Stimulated activated CD8-positive, alpha-beta memory T cell treated with anti-CD3 and anti-CD28 coated beads, Interleukin-15, amount 100 ng/mL, for 48 hours (primary cell): ENCODE data around the gene SWSAP1.

ENCODE experiments used
- DNase-seq, 2 donors: peaks; one replicate each; pipeline ENCODE4 v3.0.0-alpha.2; 2020; ENCODE audit warnings: low read depth in 2 of 2

Gene SWSAP1

DNA sequence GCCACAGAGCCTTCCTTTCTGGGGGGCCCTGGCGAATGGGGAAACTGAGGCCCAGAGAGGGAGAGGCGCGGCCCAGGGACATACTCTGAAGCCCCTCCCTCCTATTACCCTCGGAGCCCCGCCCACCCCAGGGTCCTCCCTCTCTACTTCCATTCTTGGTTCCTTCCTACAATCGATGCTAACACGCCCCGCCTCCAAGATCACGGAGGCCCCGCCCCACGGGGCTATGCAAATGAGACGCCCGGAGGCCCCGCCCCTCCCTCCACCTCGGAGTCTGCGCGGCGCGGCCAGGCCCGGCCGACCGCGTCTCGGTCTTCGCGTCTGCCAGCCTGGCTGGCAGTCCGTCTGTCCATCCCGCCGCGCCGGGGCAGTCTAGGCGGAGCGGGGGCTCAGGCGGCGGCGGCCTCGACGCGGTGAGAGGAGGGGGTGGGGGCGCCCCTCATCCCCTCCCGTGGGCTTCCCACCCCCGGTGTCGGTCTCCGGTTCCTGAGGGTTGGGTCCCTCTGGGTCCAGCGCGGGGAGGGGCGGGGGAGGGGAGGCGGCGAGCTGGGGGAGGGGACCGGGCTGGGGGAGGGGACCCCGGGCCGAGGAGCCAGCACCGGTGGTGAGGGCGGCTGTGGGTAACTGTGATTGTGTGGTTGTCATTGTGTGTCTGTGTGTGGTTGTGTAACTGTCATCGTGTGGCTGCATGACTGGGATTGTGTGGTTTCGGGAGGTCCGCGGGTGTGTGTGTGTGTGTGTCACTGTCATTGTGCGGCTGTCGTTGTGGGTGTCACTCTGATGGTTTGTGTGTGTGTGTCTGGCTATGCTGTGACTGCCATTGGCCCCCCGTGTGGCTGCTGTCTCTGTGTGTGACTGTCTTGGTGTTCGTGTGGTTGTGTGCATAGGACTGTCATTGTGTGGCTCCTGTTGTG lies 19.0 kb upstream of the SWSAP1 start, which contains the start of gene PLPPR2:
PLPPR2 (plus strand) TSS at position 273 of the 914 bp plus-strand sequence. CDS start 2,242 bp downstream, outside the sequence.
- peak; percentile 65 to 77 for DNase-seq

DNA sequence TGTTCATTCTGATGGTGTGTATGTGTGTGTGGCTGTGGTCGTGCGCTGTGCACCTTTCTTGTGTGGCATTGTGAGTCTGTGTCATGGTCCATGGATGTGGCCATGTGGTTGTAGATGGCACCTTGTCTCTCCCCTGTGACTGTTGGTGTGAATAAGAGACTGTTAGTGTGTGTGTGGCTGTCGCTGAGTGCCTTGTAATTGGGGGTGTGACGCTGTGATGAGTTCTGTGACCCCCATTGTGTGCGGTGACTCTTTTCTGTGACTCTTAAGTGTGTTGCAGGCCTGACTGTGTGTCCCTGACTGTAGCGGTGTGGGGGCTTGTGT lies 18.4 kb upstream of the SWSAP1 start:
- DNase-seq, result no peak

DNA sequence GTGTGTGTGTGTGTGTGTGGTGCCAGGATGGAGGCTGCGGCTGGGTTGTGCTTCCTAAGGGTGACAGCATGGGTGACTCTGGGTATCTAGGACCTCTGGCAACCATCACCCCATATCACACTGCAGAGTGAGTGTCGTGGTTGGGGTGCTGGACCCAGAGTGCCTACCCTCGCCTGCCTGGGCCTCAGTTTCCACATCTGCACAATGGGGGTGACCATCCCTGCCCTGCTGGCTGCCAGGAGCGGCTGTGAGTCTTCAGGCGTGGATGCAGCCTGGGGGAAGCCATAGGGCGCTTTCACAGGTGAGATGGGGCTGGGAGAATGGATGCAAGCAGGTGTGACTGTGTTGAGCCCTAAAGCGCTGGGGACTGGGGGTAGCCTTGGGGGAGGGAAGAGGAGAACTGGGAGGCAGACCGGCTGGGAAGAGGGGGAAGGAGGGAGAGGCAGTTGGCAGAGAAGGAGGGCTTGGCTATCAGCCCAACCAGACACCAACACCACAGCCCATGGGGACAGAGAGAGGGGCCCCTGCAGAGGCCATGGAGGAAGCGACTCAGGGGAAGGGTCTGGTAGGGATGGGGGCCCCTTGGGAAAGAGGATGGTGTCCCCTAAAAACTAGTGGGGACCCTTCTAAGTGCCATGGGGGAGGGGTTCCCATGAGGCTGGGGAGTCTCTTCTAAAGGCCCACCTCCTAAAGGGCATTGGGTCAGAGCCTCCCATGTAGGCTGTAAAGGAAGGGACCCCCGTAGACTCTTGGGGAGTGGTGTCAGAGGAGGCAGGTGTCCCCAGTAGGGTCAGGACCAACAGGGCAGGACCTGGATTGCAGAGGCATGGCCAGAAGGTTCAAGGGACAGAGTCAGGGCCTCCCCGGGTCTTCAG lies 17.6 kb upstream of the SWSAP1 start:
- DNase-seq, result no peak

DNA sequence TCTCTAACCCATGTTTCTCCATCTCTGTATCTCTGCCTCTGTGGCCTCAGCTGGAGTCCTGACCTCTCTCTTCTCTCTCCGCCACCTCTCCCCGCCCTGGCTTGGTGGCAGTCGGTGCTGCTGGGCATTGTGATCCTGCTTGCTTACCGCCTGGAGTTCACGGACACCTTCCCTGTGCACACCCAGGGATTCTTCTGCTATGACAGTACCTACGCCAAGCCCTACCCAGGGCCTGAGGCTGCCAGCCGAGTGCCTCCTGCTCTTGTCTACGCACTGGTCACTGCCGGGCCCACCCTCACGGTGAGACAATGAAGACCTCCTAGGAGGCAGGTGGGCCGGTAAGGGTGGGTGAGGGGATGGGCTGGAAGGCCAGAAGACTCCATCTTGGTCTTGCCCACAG lies 15.0 kb upstream of the SWSAP1 start:
- no peak for DNase-seq

DNA sequence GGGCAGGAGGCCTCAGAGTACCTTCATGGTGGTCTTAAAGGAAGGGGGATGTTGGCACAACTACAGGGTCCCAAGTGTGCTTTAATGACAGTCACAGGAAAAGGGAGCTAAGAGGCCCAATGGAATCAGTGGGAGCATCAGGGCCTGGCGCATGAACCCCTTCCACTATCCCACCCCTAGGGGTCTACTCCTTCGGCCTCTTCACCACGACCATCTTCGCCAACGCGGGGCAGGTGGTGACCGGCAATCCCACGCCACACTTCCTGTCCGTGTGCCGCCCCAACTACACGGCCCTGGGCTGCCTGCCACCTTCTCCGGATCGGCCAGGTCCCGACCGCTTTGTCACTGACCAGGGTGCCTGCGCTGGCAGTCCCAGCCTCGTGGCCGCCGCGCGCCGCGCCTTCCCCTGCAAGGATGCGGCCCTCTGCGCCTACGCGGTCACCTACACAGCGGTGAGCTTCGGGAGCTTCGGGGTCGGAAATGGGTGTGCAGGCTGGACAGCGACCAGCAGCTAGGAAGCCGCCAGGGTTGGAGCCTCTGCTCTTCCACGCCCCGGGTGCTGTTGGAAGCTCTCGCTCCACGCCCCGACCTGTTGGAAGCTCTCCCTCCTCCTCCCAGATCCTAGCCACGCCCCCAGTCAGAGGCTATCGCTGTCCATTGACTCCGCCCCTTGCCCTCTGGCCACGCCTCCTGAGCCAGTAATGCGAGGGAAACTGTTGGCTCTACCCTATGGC lies 13.3 kb upstream of the SWSAP1 start:
- DNase-seq, result no peak

DNA sequence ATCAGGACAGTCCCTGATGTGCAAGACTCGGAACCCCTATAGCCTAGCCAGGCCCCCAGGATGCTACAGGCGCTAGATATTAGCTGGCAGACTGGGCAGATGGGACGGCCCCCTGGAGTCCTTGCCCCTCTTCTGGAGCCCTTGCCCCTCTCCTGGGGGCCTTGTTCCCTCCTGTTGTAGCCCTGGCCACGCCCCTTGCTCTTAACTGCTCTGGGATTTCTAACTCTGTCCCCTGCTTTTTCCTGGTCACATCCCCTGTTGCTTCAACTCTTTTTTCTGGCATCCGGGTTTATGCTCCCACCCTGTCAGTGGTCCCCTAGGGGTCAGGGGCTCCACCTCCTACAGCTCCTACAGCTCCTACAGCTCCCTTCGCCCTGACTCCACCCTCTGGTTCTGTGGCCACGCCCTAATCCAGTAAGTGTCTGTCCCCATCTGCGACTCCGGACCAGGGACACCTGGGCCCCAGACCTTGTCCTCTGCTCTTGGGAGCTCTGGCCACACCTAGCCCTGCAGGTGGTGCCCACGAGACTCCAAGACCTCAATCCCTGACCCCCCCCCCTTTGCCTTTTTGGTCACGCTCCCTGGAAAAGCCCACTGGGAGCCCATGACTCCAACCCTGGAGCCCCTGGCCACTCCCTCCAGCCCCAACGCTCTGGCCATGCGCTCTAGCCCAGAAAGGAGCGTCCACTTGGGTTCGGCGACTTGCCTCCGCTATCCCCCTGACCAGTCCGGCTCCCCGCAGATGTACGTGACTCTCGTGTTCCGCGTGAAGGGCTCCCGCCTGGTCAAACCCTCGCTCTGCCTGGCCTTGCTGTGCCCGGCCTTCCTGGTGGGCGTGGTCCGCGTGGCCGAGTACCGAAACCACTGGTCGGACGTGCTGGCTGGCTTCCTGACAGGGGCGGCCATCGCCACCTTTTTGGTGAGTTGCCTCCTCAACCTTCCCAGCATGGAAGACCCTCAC lies 12.4 kb upstream of the SWSAP1 start:
- DNase-seq, result no peak

DNA sequence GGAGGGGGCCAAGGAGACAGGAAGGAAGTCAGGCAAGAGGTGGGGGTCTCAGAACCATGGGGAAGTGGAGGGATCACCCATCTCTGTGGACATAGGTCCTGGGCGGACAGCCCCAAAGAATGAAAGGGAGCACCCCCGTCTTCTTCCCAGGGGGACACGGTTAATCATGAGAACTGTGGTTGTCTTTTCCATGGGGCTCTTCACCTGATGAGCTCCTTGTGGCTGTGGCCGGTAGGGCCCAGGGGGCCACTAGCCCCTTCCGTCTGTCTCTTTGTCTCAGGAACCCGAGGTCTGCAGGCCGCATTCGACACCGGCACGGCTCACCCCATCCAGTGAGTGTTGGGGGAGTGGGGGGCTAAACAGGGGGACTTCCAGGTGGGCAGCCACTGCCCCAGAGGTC lies 10.6 kb upstream of the SWSAP1 start:
- no peak for DNase-seq

DNA sequence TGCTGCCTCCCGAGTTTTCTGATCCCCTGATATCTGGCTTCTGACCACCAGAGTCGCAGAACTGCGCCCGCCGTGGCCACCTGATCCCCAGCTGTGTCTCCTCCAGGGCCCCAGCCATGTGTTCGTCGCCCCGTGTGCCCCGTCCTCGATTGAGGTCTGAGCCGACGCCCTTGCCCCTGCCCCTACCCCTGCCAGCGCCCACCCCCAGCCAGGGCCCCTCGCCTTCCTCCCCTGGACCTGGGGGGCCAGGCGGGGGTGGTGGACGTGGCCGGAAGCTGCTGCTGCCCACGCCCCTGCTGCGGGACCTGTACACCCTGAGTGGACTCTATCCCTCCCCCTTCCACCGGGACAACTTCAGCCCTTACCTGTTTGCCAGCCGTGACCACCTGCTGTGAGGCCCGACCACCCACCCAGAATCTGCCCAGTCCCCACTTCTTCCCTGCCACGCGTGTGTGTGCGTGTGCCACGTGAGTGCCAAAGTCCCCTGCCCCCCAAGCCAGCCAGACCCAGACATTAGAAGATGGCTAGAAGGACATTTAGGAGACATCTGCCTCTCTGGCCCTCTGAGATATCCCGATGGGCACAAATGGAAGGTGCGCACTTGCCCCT lies 10.1 kb upstream of the SWSAP1 start:
- DNase-seq, result no peak

DNA sequence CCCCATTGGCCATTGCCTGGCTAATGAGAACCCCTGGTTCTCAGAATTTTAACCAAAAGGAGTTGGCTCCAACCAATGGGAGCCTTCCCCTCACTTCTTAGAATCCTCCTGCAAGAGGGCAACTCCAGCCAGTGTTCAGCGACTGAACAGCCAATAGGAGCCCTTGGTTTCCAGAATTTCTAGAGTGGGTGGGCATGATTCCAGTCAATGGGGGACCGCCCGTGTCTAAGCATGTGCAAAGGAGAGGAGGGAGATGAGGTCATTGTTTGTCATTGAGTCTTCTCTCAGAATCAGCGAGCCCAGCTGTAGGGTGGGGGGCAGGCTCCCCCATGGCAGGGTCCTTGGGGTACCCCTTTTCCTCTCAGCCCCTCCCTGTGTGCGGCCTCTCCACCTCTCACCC lies 9.5 kb upstream of the SWSAP1 start:
- DNase-seq, result no peak

DNA sequence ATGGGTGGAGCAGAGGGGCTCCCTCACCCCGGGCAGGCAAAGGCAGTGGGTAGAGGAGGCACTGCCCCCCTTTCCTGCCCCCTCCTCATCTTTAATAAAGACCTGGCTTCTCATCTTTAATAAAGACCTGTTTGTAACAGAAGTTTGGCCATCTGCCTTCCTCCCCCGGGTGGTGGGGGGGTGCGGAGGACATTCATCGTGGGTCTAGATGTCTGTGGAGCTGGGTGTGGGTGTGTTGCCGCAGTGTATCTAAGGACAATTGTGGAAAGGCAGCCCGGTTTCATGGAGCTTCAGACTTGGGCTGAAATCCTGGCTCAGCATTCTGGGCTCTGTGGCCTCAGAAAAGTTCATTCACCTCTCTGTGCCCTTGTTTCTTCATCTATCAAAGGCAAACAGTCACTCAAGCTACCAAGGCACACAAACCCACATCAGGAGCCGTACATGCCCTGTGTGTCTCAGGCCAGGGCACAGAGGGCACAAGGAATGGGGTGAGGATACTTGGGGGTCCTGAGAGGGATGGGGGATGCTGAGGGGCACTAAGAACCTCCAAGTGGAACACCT lies 8.8 kb upstream of the SWSAP1 start:
- DNase-seq, result no peak

DNA sequence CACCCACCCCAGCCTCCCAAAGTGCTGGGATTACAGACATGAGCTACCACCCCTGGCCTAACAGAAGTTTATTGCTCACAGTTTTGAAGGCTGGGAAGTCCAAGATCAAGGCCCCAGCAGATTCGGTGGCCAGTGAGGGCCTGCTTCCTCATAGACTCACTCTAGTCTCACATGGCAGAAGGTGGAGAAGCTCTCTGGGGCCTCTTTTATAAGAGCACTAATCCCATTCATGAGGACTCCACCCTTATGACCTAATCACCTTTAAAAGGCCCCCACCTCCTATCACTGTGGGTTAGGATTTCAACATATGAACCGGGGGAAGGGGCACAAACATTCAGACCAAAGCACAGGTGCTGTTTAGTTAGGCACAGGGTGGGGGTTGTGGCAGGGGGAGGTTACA lies 6.9 kb upstream of the SWSAP1 start:
- DNase-seq, result no peak

DNA sequence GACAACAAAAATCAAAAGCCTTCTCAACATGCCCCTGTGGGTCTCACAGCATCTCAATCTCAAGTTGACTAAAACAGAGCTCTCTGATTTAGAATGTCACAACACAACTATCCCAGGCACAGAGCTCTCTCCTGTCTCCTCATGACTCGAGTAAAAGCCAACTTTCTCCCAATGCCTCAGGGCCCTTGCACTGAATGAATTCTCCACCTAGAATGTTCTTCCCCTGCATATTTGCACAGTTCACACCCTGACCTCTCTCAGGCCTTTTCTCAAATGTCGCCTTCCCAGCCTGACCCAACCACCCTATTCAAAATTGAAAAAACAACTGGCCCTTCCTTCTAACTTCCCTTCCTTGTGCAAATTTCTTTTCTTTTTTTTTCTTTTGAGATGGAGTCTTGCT lies 3.7 kb upstream of the SWSAP1 start:
- DNase-seq, result no peak

DNA sequence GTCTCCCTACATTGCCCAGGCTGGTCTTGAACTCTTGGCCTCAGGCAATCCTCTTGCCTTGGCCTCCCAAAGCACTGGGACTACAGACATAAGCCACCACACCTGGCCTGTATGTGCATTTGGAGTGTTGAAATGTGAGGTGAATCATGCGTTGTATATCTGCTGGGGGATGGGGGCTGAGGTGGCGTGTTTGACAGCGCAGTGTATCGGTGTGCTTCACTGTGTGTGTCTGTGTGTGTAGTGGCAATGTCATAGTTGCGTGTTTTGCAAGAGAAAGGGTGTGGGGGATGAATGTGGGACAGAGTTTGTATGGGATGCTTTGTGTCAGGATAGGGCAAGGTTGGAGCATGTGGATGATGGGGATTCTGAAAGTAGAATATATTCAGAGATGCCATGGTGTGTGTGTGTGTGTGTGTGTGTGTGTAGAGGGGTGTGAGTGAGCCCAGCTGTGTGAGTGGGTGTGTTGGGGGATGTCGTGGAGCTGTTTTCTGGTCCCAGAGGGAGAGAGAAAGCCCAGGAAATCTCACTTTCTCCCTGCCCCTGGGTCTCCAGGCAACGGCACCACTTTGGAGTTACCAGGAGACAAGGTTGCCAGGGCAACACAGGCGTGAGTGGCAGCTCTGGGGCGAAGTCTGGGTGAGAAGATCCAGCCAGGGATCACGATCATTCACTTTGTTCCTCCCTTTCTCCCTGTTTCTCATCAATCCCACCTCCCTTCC lies 1.1 kb upstream of the SWSAP1 start:
- no peak for DNase-seq

DNA sequence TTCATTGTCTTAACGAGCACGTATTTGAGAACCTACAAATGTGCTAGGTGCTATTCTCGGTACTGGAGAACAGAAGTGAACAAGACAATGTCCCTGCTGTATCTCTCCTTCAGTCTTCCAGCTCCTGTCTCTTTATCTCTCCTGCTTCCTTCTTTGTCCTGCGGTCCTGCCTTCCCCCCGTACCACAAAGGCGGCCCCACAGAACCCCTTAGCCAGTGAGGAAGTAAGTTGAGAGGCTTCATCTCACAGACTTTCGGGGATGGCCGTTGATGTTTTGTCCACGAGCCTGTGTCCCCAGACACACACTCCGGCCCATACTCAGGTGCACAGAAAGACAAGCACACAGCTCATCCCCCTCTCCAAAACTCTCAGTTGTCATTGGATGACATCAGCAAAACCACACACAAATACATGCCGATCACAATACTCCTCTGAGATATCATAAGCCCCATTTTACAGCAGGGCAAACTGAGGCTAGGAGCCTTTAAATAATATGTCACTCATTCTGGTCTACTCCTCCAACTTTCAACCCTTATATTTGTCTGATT lies 507 bp upstream of the SWSAP1 start:
- no peak for DNase-seq

DNA sequence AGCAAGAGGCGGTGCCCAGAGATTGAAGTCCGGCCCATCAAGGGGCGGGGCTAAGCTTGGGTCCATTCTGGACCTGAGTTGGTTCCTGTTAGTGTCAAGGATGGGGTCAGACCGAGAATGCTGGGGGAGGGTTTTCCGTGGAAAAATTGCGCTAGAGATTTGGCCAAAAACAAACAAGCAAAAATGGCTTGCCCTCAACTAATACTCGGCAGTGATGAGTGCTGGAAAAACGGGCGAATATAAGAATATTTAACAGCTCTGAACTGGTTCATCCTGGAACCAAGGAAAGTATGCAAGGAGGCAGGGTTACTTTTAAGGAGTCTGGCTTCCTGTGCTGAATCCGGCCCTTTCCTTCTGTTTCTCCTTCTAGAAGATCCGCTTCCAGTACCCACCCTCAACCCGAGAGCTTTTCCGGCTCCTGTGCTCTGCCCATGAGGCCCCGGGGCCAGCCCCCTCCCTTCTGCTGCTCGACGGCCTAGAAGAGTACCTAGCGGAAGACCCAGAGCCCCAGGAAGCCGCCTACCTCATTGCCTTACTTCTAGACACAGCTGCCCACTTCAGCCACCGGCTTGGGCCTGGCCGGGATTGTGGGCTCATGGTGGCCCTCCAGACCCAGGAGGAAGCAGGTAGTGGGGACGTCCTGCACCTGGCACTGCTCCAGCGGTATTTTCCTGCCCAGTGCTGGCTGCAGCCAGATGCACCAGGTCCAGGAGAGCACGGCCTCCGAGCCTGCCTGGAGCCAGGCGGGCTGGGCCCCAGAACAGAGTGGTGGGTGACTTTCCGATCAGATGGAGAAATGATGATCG lies 880 bp downstream of the SWSAP1 start:
- DNase-seq, result peak; percentile 49 to 60

DNA sequence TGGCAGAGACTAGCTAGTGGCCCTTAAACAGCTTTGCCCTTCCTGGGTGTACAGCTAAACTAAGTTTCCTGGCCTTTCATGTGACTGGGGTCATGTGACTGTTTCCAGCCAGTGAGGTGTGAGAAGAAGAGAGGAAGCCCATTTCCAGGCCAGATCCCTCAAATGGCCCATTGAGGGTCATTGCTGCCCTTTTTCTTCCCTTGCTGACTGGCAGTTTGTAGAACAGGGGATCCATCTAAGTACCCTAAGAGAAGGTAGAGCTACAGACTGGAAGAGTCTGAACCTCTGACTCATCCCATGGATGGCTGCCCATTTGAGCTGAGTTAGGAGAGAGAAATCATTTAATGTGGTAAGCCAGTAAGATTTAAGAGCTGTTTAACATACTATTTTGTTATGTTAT lies 2.8 kb downstream of the SWSAP1 start:
- no peak for DNase-seq

DNA sequence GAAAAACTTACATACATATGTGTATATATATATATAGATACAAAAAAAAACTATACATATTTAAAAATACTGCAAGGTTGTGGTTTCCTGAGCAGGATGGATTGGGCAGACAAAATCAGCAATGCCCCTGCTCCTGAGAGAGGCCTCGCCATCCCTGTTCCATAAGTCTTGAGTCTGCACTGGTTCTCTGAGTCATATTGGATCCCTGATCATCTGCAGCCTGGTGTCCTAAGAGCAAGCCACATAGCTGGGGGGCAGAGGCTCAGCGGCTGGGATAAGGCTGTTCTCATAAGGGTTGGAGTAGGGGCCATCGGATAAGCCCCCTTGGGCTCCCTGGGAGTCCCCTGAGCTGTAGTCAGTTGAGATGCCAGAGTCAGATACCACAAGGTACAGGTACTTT lies 3.3 kb downstream of the SWSAP1 start:
- DNase-seq, result no peak
